Subcutaneous abdominal adipose tissue (tissue), 5 donors: Measurements from ENCODE around the gene TBX15.
A peak's percentile ranks its signal among the peaks of the same experiment; 100 is the strongest.

ENCODE experiments used
- H3K27ac ChIP-seq: one replicate; pipeline ENCODE4 v1.7.0; 2013; ENCODE audit warnings: low read depth, mild to moderate bottlenecking, inconsistent platforms, low read length, moderate library complexity
- H3K27me3 ChIP-seq, 5 donors: one replicate each; pipeline ENCODE4 v1.7.0; 2013; ENCODE audit warnings: low read length in 5 of 5, inconsistent platforms in 1 of 5; ENCODE audit not compliant: control insufficient read depth in 5 of 5, insufficient read depth in 4 of 5
- H3K36me3 ChIP-seq, 5 donors: one replicate each; pipeline ENCODE4 v1.7.0; 2013; ENCODE audit warnings: low read length in 5 of 5; ENCODE audit not compliant: control insufficient read depth in 5 of 5, insufficient read depth in 5 of 5
- H3K4me1 ChIP-seq, 5 donors: one replicate each; pipeline ENCODE4 v1.7.0; 2013; ENCODE audit warnings: low read length in 5 of 5, mild to moderate bottlenecking in 3 of 5, moderate library complexity in 1 of 5; ENCODE audit not compliant: control insufficient read depth in 5 of 5, insufficient read depth in 5 of 5
- H3K4me3 ChIP-seq, 5 donors: one replicate each; pipeline ENCODE4 v1.7.0; 2013; ENCODE audit warnings: low read length in 5 of 5, low read depth in 1 of 5
- H3K9ac ChIP-seq, 5 donors: one replicate each; pipeline ENCODE4 v1.7.0; 2013; ENCODE audit warnings: low read length in 5 of 5, mild to moderate bottlenecking in 4 of 5, moderate library complexity in 3 of 5
- H3K9me3 ChIP-seq, 5 donors: one replicate each; pipeline ENCODE4 v1.7.0; 2013; ENCODE audit warnings: low read length in 5 of 5; ENCODE audit not compliant: control insufficient read depth in 5 of 5
- donor health status: healthy.
- donor health status: healthy.
- donor health status: healthy.
- donor health status: healthy.
- donor health status: healthy.

The TBX15 gene

GRCh38 chr1:119003413-119004128 is 15.4 kb upstream of the TBX15 start:
- Histone ChIP-seq H3K4me1 (peaks cover 3 to 45% (median 41%) of the 10 kb centered on the region in 5 donors), H3K4me3 (no peak overlapping the region), H3K36me3 (no peaks in the 10 kb centered on the region), H3K9me3 (peaks cover 0 to 2% (median 0%) of the 10 kb centered on the region in 5 donors), H3K9ac (no peak overlapping the region), H3K27me3 (peaks cover 23 to 50% (median 39%) of the 10 kb centered on the region in 5 donors), H3K27ac (no peak overlapping the region)

GRCh38 chr1:119002028-119002686 is 14.0 kb upstream of the TBX15 start:
- Histone ChIP-seq H3K4me3 (peak overlapping the region; percentile 30 to 68 (median 34)), H3K4me1 (peaks cover 3 to 34% (median 27%) of the 10 kb centered on the region in 5 donors), H3K27me3 (peaks cover 13 to 48% (median 32%) of the 10 kb centered on the region in 5 donors), H3K9ac (no peak overlapping the region), H3K9me3 (peaks cover 0 to 2% (median 0%) of the 10 kb centered on the region in 5 donors), H3K36me3 (no peaks in the 10 kb centered on the region), H3K27ac (no peak overlapping the region)

GRCh38 chr1:119001181-119002027 is 13.3 kb upstream of the TBX15 start:
- Histone ChIP-seq H3K27ac (no peak overlapping the region), H3K36me3 (no peaks in the 10 kb centered on the region), H3K27me3 (peaks cover 5 to 44% (median 27%) of the 10 kb centered on the region in 5 donors), H3K4me1 (peaks cover 3 to 27% (median 22%) of the 10 kb centered on the region in 5 donors), H3K9me3 (peaks cover 0 to 2% (median 0%) of the 10 kb centered on the region in 5 donors), H3K4me3 (peak overlapping the region; percentile 52 to 70 (median 68)), H3K9ac (peak overlapping the region in 2 of 5 donors; percentile 59 to 68)

GRCh38 chr1:119000371-119001180 is 12.4 kb upstream of the TBX15 start:
- Histone ChIP-seq H3K36me3 (no peaks in the 10 kb centered on the region), H3K27me3 (peaks cover 0 to 38% (median 22%) of the 10 kb centered on the region in 5 donors), H3K27ac (no peak overlapping the region), H3K4me1 (peaks cover 3 to 27% (median 22%) of the 10 kb centered on the region in 5 donors), H3K9ac (peak overlapping the region in 2 of 5 donors; percentile 59 to 68), H3K4me3 (peak overlapping the region; percentile 52 to 70 (median 68)), H3K9me3 (no peaks in the 10 kb centered on the region)

GRCh38 chr1:118999348-119000071 is 11.4 kb upstream of the TBX15 start:
- Histone ChIP-seq H3K9me3 (no peaks in the 10 kb centered on the region), H3K36me3 (no peaks in the 10 kb centered on the region), H3K27ac (no peak overlapping the region), H3K9ac (no peak overlapping the region), H3K4me3 (no peak overlapping the region), H3K4me1 (peaks cover 3 to 27% (median 22%) of the 10 kb centered on the region in 5 donors), H3K27me3 (peaks cover 0 to 45% (median 25%) of the 10 kb centered on the region in 5 donors)

- H3K4me1 ChIP-seq = peaks cover 3 to 27% (median 22%) of the 10 kb centered on the region in 5 donors
- no peaks in the 10 kb centered on the region for H3K9me3 ChIP-seq
- peaks cover 0 to 48% (median 30%) of the 10 kb centered on the region in 5 donors for H3K27me3 ChIP-seq
- H3K36me3 ChIP-seq = no peaks in the 10 kb centered on the region
- no peak overlapping the region for H3K9ac ChIP-seq
- no peak overlapping the region for H3K27ac ChIP-seq
- no peak overlapping the region for H3K4me3 ChIP-seq
Measured at GRCh38 chr1:118998171-118998570, 10.0 kb upstream of the TBX15 start.

- peaks cover 3 to 22% (median 20%) of the 10 kb centered on the region in 5 donors for H3K4me1 ChIP-seq
- no peaks in the 10 kb centered on the region for H3K9me3 ChIP-seq
- H3K4me3 ChIP-seq = no peak overlapping the region
- no peaks in the 10 kb centered on the region for H3K36me3 ChIP-seq
- H3K27ac ChIP-seq = no peak overlapping the region
- H3K9ac ChIP-seq = no peak overlapping the region
- H3K27me3 ChIP-seq = peaks cover 0 to 47% (median 32%) of the 10 kb centered on the region in 5 donors
Measured at GRCh38 chr1:118997225-118997624, 9.1 kb upstream of the TBX15 start.

- no peaks in the 10 kb centered on the region for H3K9me3 ChIP-seq
- H3K4me3 ChIP-seq = no peak overlapping the region
- H3K9ac ChIP-seq = no peak overlapping the region
- no peaks in the 10 kb centered on the region for H3K36me3 ChIP-seq
- no peak overlapping the region for H3K27ac ChIP-seq
- H3K27me3 ChIP-seq = peaks cover 0 to 50% (median 30%) of the 10 kb centered on the region in 5 donors
- peaks cover 0 to 5% (median 4%) of the 10 kb centered on the region in 5 donors for H3K4me1 ChIP-seq
Measured at GRCh38 chr1:118995312-118996016, 7.3 kb upstream of the TBX15 start.
